Measurements from ENCODE around the gene OLFML2A.

Gene OLFML2A

GRCh38 chr9:124857533-124858162 lies 80.7 kb downstream of the OLFML2A start:
- no peak for DNase-seq

- no peak for DNase-seq
These were observed 81.6 kb downstream of the OLFML2A start for GRCh38 chr9:124858330-124859046.

GRCh38 chr9:124859803-124860581 lies 83.1 kb downstream of the OLFML2A start:
- no peak for DNase-seq

- no peak for DNase-seq
These were observed 83.8 kb downstream of the OLFML2A start for GRCh38 chr9:124860582-124861341.

GRCh38 chr9:124861342-124862229 lies 84.7 kb downstream of the OLFML2A start, which contains the start of the genes ARPC5L and RPL35:
Gene ARPC5L (plus strand): TSS chr9:124862130. CDS start chr9:124869291, 7,161 bp downstream.
Gene RPL35 (minus strand): TSS chr9:124861957. CDS start chr9:124861912, 45 bp downstream.
- DNase-seq, result peak; percentile 97

- no peak for DNase-seq
These were observed 86.5 kb downstream of the OLFML2A start for GRCh38 chr9:124863371-124863871.

Measured in activated CD8-positive, alpha-beta memory T cell treated with anti-CD3 and anti-CD28 coated beads for 24 hours (primary cell).